Heart left ventricle (tissue), 16 donors: Measurements from ENCODE around the gene TTC34. TPM values are rescaled to one million over a fixed set of nuclear protein-coding genes. Genes with fewer than 3 reads are reported as not detected.

Experiments
- ATAC-seq, 4 donors: fragments of 200-7000 bp; cut with Tn5 transposase; one replicate each; pipeline ENCODE4 v1.9.1; 2020 to 2022; ENCODE audit warnings: moderate library complexity in 4 of 4, mild to moderate bottlenecking in 3 of 4, moderate number of reproducible peaks in 1 of 4
- DNase-seq, 5 donors: peaks; one replicate each; pipeline ENCODE4 v3.0.0-alpha.2; 2020
- H3K27ac ChIP-seq, 12 donors: fragments of 200-600 bp; sonication (generic) in 4 of 12; one replicate each; pipeline versions ENCODE4 v1.5.0 to v1.8.0; 2016 to 2022; ENCODE audit warnings: mild to moderate bottlenecking in 2 of 12
- H3K27me3 ChIP-seq, 9 donors: fragments of 200-600 bp; sonication (generic) in 2 of 9; one replicate each; pipeline versions ENCODE4 v1.5.1 to v1.8.0; 2016 to 2022; ENCODE audit warnings: mild to moderate bottlenecking in 3 of 9
- H3K36me3 ChIP-seq, 9 donors: fragments of 200-600 bp; sonication (generic) in 2 of 9; one replicate each; pipeline versions ENCODE4 v1.5.0 to v1.8.0; 2018 to 2022; ENCODE audit warnings: mild to moderate bottlenecking in 2 of 9
- H3K4me1 ChIP-seq, 12 donors: fragments of 200-600 bp; sonication (generic) in 4 of 12; one replicate each; pipeline versions ENCODE4 v1.5.0 to v1.8.0; 2016 to 2022; ENCODE audit warnings: mild to moderate bottlenecking in 3 of 12
- H3K4me3 ChIP-seq, 12 donors: fragments of 200-600 bp; sonication (generic) in 4 of 12; one replicate each; pipeline versions ENCODE4 v1.5.0 to v1.8.0; 2017 to 2022; ENCODE audit warnings: mild to moderate bottlenecking in 9 of 12, moderate library complexity in 4 of 12
- H3K9me3 ChIP-seq, 12 donors: fragments of 200-600 bp; sonication (generic) in 4 of 12; one replicate each; pipeline versions ENCODE4 v1.5.0 to v1.8.0; 2016 to 2022; ENCODE audit warnings: mild to moderate bottlenecking in 1 of 12
- CTCF ChIP-seq, 12 donors: fragments of 200-600 bp; sonication (generic) in 4 of 12; IDR thresholded peaks; one replicate each; pipeline versions ENCODE4 v1.5.0 to v1.8.0; 2018 to 2022; ENCODE audit warnings: antibody characterized with exemption in 12 of 12, mild to moderate bottlenecking in 5 of 12
- POLR2A ChIP-seq, 2 donors: fragments of 450-650 bp; IDR thresholded peaks; one replicate each; pipeline ENCODE4 v1.6.1; 2017; ENCODE audit warnings: antibody characterized with exemption in 2 of 2, mild to moderate bottlenecking in 2 of 2, moderate library complexity in 2 of 2
- WGBS, 4 donors: extraction: QIAGEN DNeasy Blood & Tissue Kit in 2 of 4; methylation state at CpG; one replicate each; pipeline versions ENCODE4 v1.1.5 to v1.1.7; 2013 to 2018; 5-methylcytosine and 5-hydroxymethylcytosine counted together
- intact Hi-C, 10 donors: fragments of 100-400 bp; cut with DNase I; formaldehyde crosslinking; loops; one replicate each; pipeline versions ENCODE4 v1.11.1 to v1.14.2; 2022
- polyA plus RNA-seq, 2 donors: library from polyadenylated mRNA; stranded (reverse); fragments of 200-250 nt; gene quantifications; one replicate each; pipeline ENCODE4 v1.2.3, GENCODE V29; 2013
- total RNA-seq, 9 donors: library from RNA; depleted of rRNA in 2 of 9; stranded (reverse); fragments of >200 nt in 2 of 9; fragmentation: NEBNext Ultra II Directional in 3 of 9; extraction: Animal tissue kit (Norgen Biotek cat#: 25700) in 3 of 9; gene quantifications; one replicate each; pipeline versions ENCODE4 v1.1.0 to v1.2.4, GENCODE V29; 2016 to 2023
- donor health status: ischemic (EF 13 %, LVEDD 7.1; RV severe dilation, severe dysfunction).
- donor health status: healthy with polysubstance abuse.
- donor health status: DM: no; HTN: yes; CAD: no.
- donor health status: DM: no; HTN: no; CAD: no.
- donor health status: ischemic (EF 25% LVEDD 6.9; RV normal size, moderate dysfunction).
- donor health status: ischemic (EF 25% LVEDD 5.7; RV mildly dilated, moderate dysfunction).
- donor health status: healthy.
- donor health status: DM: yes; HTN: yes; CAD: no.
- donor health status: ischemic (EF 35%, LVEDD 5.7; RV mildly dilated, moderate dysfunction).
- donor health status: nonischemic (EF 11% LVEDD 7.7; RV severe dilation, severe dysfunction).
- donor health status: DM: yes; HTN: yes; CAD: no.
- donor health status: PGD.
- donor health status: ischemic (EF 29% LVEDD 5.4; RV normal size, mild dysfunction).
- donor health status: nonischemic (EF 23%, LVEDD 6.1; RV moderate dilation, normal function).

Gene TTC34
- total and polyA plus RNA-seq, 11 donors, result 0.06 to 0.67 (median 0.42) TPM; not detected in 1

- intact Hi-C loops, result no loop called here
- Histone ChIP-seq H3K9me3 (peaks cover 0 to 22% (median 10%) of the 10 kb centered on the region in 12 donors), H3K27ac (no peak overlapping the region), H3K27me3 (peaks cover 0 to 8% (median 0%) of the 10 kb centered on the region in 9 donors), H3K4me1 (peaks cover 0 to 17% (median 6%) of the 10 kb centered on the region in 12 donors), H3K36me3 (no peaks in the 10 kb centered on the region), H3K4me3 (no peak overlapping the region)
- ATAC-seq (no peak), DNase-seq (peak in 1 of 5 donors; percentile 52)
- TF ChIP-seq POLR2A (IDR thresholded peaks at IDR 0.05), result no peak
- no peak for TF ChIP-seq CTCF (IDR thresholded peaks at IDR 0.05)
- 70 to 75% (median 73%) methylated on average over 32 to 34 of the region's 34 CpGs for WGBS, 4 donors
Observed at GRCh38 chr1:2597441-2598328, 203.8 kb downstream of the TTC34 start.

GRCh38 chr1:2596530-2597333 is 204.8 kb downstream of the TTC34 start:
- WGBS, 4 donors, result 79 to 85% (median 84%) methylated on average over 22 to 28 of the region's 28 CpGs
- Histone ChIP-seq H3K36me3 (no peaks in the 10 kb centered on the region), H3K4me1 (peaks cover 0 to 17% (median 6%) of the 10 kb centered on the region in 12 donors), H3K27me3 (peaks cover 0 to 5% (median 0%) of the 10 kb centered on the region in 9 donors), H3K27ac (no peak overlapping the region), H3K9me3 (peaks cover 0 to 22% (median 10%) of the 10 kb centered on the region in 12 donors), H3K4me3 (no peak overlapping the region)
- intact Hi-C loops, result no loop called here
- ATAC-seq (no peak), DNase-seq (peak in 2 of 5 donors; percentile 15 to 46)
- TF ChIP-seq CTCF (IDR thresholded peaks at IDR 0.05) (no peak), POLR2A (IDR thresholded peaks at IDR 0.05) (no peak)

- intact Hi-C loops, result no loop called here
- peaks cover 0 to 22% (median 10%) of the 10 kb centered on the region in 12 donors for H3K9me3 ChIP-seq
- TF ChIP-seq CTCF (IDR thresholded peaks at IDR 0.05) (no peak), POLR2A (IDR thresholded peaks at IDR 0.05) (no peak)
- no peak overlapping the region for H3K4me3 ChIP-seq
- no peaks in the 10 kb centered on the region for H3K36me3 ChIP-seq
- WGBS, 4 donors, result 80 to 90% (median 86%) methylated on average over 20 to 31 of the region's 31 CpGs
- H3K4me1 ChIP-seq, result peaks cover 0 to 17% (median 6%) of the 10 kb centered on the region in 12 donors
- DNase-seq (peak in 2 of 5 donors; percentile 18 to 55), ATAC-seq (no peak)
- H3K27ac ChIP-seq, result no peak overlapping the region
- peaks cover 0 to 5% (median 0%) of the 10 kb centered on the region in 9 donors for H3K27me3 ChIP-seq
Observed at GRCh38 chr1:2595812-2596529, 205.5 kb downstream of the TTC34 start.
